Keratinocyte (primary cell): ENCODE results near the gene RNU7-1.

Experiments
- CTCF ChIP-seq, 3 experiments: IDR thresholded peaks in 1 of 3; conservative IDR thresholded peaks in 1 of 3; optimal IDR thresholded peaks in 1 of 3; 2 replicates in 2 of 3; 3 replicates in 1 of 3; pipeline versions ENCODE3 to v1.5.1; 2011; ENCODE audit warnings: low read length in 3 of 3, mild to moderate bottlenecking in 3 of 3, moderate library complexity in 2 of 3, control low read depth in 1 of 3, inconsistent platforms in 1 of 3; ENCODE audit not compliant: insufficient read depth in 2 of 3; ENCODE audit errors: extremely low read depth in 1 of 3
- EZH2 ChIP-seq: IDR thresholded peaks from one replicate; pipeline ENCODE4 v1.6.1; 2012; ENCODE audit warnings: inconsistent platforms, mild to moderate bottlenecking, low read length, moderate library complexity

- no peak for TF ChIP-seq CTCF (optimal IDR thresholded peaks at IDR 0.05 in 1 of 3, IDR thresholded peaks at IDR 0.05 in 1 of 3, conservative IDR thresholded peaks at IDR 0.05 in 1 of 3; ENCODE audit: extremely low read depth in 1 of 3, insufficient read depth in 2 of 3, low read length in 3 of 3)
- TF ChIP-seq EZH2: no peak
These were observed 44.2 kb upstream of the RNU7-1 start for GRCh38 chr12:6899427-6899826.
